ENCODE measurements around the gene REXO1. TPM values are rescaled to one million over a fixed set of nuclear protein-coding genes. Genes with fewer than 3 reads are reported as not detected.
"Not testable (repeated sequence)": the region's sequence is repeated elsewhere in the genome, so short reads cannot be mapped to it uniquely, and the experiment has no call there.

The REXO1 gene, protein sequence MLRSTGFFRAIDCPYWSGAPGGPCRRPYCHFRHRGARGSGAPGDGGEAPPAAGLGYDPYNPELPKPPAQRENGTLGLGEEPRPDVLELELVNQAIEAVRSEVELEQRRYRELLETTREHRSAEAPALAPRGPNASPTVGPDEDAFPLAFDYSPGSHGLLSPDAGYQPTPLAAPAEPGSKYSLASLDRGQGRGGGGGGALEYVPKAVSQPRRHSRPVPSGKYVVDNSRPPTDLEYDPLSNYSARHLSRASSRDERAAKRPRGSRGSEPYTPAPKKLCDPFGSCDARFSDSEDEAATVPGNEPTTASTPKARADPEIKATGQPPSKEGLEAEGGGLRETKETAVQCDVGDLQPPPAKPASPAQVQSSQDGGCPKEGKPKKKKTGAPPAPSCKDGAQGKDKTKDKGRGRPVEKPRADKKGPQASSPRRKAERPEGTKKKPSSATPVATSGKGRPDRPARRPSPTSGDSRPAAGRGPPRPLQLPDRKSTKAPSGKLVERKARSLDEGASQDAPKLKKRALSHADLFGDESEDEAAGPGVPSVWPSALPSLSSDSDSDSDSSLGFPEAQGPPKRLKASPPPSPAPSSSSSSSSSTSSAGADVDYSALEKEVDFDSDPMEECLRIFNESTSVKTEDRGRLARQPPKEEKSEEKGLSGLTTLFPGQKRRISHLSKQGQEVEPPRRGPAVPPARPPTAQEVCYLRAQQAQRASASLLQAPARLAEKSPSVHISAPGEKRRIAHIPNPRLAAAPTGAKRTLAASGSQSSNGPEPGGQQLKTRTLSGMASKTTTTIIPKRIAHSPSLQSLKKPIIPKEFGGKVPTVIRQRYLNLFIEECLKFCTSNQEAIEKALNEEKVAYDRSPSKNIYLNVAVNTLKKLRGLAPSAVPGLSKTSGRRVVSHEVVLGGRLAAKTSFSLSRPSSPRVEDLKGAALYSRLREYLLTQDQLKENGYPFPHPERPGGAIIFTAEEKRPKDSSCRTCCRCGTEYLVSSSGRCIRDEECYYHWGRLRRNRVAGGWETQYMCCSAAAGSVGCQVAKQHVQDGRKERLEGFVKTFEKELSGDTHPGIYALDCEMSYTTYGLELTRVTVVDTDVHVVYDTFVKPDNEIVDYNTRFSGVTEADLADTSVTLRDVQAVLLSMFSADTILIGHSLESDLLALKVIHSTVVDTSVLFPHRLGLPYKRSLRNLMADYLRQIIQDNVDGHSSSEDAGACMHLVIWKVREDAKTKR
- polyA plus RNA-seq (2012; ENCODE audit: low read depth, missing spikeins) = 19.7 TPM

DNA sequence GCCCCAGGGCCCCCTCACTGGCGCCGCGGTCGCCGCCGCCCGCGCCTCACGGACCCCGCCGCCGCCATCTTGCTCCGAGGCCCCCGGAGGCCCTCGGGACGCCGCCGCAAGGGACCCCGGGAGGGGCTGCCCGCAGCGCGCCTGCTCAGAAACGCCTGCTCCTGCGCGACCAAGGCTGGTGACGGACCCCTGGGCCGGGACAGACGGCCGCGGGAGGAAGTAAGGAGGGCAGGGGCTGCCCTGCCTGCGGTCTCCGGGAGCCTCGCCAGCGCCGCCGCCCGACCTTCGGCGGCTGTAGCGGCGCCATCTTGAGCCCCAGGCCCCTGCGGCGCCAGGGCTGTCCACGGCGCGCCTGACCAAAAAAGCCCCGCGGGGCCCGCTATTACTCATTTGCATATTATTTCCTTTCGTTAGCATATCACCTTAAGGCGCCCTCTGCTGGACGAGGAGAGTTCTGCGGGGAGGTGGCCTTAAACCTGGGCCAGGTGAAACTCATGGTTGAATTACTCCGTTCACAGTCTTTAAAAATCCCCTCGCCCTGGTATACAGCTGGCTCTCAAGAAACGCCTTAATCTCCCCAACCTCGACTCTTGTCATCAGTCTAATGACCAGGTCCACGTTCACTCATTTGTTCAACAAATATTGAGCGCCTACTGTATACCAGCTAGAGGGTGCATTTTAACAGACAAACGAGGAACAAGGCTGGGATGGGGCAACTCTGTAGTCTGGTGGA is at the start of gene REXO1:
TSS of gene REXO1 (minus strand) at position 85 of the 733 bp plus-strand sequence. CDS start 125 bp downstream, outside the sequence.
- TF ChIP-seq POLR2A (IDR thresholded peaks at IDR 0.05; ENCODE audit: low read depth, low read length) (peak; percentile 80), TAF1 (IDR thresholded peaks at IDR 0.05; ENCODE audit: low read depth, low read length) (peak; percentile 96), SPI1 (IDR thresholded peaks at IDR 0.05; ENCODE audit: low read depth, low read length) (no peak), POU2F2 (IDR thresholded peaks at IDR 0.05; ENCODE audit: low read depth, low read length) (peak; percentile 98; the same call in 1 of the 2 replicates), POLR2AphosphoS5 (IDR thresholded peaks at IDR 0.05; ENCODE audit: low read depth, low read length) (peak; percentile 86)
- FAIRE-seq = peak; percentile 94
- peak; percentile 93 for DNase-seq (ENCODE audit: insufficient read length, low spot score)

DNA sequence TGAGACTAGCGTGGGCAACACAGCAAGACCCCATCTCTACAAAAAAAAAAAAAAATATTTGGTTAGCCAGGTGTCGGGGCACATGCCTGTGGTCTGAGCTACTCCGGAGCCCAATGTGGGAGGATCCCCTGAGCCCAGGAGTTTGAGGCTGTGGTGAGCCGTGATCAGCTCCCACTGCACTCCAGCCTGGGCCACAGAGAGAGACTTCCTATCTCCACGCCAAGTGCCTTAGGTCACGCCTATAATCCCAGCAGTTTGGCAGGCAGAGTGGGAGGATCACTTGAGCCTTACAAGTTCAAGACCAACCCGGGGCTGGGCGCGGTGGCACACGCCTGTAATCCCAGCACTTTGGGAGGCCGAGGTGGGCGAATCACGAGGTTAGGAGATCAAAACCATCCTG is 48.2 kb upstream of the REXO1 start:
- FAIRE-seq = no peak
- DNase-seq (ENCODE audit: insufficient read length, low spot score) = no peak
- no peak for TF ChIP-seq PAX5 (IDR thresholded peaks at IDR 0.05; ENCODE audit: insufficient read depth, low read length, severe bottlenecking)
- TF ChIP-seq POLR2AphosphoS5 (IDR thresholded peaks at IDR 0.05; ENCODE audit: low read depth, low read length) = no peak
- no peak for TF ChIP-seq TAF1 (IDR thresholded peaks at IDR 0.05; ENCODE audit: low read depth, low read length)
- TF ChIP-seq POLR2A (IDR thresholded peaks at IDR 0.05; ENCODE audit: low read depth, low read length) = no peak
- TF ChIP-seq SPI1 (IDR thresholded peaks at IDR 0.05; ENCODE audit: low read depth, low read length) = no peak
- TF ChIP-seq POU2F2 (IDR thresholded peaks at IDR 0.05; ENCODE audit: low read depth, low read length) = no peak

DNA sequence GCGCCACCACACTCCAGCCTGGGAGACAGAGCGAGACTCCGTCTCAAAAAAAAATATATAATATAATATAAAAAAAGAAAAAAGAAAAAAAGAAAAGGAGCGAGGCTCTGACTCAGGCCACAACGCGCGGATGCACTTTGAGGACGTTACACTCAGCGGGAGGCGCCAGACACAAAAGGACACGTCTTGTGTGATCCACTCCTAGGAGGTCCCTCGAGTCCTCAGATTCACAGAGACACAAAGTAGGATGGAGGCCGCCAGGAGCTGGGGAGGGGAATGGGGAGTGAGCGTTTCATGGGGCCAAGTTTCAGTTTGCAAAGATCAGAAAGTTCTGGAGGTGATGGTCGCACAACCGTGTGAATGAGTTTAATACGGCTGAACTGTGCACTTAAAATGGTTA is 45.5 kb upstream of the REXO1 start:
- no peak for DNase-seq (ENCODE audit: insufficient read length, low spot score)
- TF ChIP-seq POLR2AphosphoS5 (IDR thresholded peaks at IDR 0.05; ENCODE audit: low read depth, low read length) (no peak), TAF1 (IDR thresholded peaks at IDR 0.05; ENCODE audit: low read depth, low read length) (no peak), POU2F2 (IDR thresholded peaks at IDR 0.05; ENCODE audit: low read depth, low read length) (no peak), PAX5 (IDR thresholded peaks at IDR 0.05; ENCODE audit: insufficient read depth, low read length, severe bottlenecking) (no peak), POLR2A (IDR thresholded peaks at IDR 0.05; ENCODE audit: low read depth, low read length) (no peak)
- FAIRE-seq = no peak

DNA sequence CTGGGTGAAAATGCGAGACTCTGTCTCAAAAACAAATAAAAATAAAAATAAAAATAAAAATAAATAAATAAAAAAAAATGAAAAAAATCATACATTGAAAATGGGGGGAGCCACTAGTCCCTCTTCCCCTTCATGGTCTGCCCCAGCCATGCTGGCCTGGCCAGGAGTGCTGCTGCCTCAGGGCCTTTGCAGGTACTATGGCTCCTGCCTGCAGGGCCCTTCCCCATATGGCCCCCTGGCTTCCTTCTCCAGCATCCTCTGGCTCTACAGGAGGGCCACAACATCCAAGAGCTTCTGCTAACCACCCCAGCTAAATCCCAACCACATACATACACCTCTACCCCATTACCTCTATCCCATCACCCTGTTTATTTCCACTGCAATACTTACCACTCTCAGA is 41.6 kb upstream of the REXO1 start:
- FAIRE-seq (no peak), DNase-seq (ENCODE audit: insufficient read length, low spot score) (no peak)
- TF ChIP-seq POLR2AphosphoS5 (IDR thresholded peaks at IDR 0.05; ENCODE audit: low read depth, low read length) (no peak), PAX5 (IDR thresholded peaks at IDR 0.05; ENCODE audit: insufficient read depth, low read length, severe bottlenecking) (no peak), POU2F2 (IDR thresholded peaks at IDR 0.05; ENCODE audit: low read depth, low read length) (no peak)

DNA sequence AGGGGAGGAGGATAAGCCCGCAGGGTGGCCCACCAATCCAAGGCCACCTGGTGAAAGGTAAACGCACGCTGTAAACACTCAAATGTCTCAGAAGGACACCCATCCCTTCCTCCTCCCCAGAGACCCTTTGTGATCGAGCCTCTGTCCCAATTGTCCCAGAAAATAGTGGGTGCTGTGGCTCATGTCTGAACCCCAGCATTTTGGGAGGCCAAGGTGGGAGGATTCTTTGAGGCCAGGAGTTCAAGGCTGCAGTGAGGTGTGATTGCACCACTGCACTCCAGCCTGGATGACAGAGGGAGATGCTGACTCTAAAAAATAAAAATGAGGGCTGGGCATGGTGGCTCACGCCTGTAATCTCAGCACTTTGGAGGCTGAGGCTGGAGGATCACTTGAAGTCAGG is 40.1 kb upstream of the REXO1 start:
- DNase-seq (ENCODE audit: insufficient read length, low spot score) (no peak), FAIRE-seq (no peak)
- no peak for TF ChIP-seq POLR2A (IDR thresholded peaks at IDR 0.05; ENCODE audit: low read depth, low read length)
- no peak for TF ChIP-seq SPI1 (IDR thresholded peaks at IDR 0.05; ENCODE audit: low read depth, low read length)
- TF ChIP-seq PAX5 (IDR thresholded peaks at IDR 0.05; ENCODE audit: insufficient read depth, low read length, severe bottlenecking) = no peak
- TF ChIP-seq TAF1 (IDR thresholded peaks at IDR 0.05; ENCODE audit: low read depth, low read length) = no peak
- no peak for TF ChIP-seq POLR2AphosphoS5 (IDR thresholded peaks at IDR 0.05; ENCODE audit: low read depth, low read length)

DNA sequence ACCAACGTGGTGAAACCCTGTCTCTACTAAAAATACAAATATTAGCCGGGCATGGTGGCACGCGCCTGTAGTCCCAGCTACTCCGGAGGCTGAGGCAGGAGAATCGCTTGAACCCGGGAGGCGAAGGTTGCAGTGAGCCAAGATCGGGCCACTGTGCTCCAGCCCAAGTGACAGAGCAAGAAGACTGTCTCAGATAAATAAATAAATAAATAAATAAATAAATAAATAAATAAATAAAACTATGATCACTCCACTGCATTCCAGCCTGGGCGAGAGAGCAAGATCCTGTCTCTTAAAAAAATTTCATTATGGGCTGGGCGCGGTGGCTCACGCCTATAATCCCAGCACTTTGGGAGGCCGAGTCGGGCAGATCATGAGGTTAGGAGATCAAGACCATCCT is 38.1 kb upstream of the REXO1 start:
- FAIRE-seq; DNase-seq (ENCODE audit: insufficient read length, low spot score): not testable (repeated sequence)

DNA sequence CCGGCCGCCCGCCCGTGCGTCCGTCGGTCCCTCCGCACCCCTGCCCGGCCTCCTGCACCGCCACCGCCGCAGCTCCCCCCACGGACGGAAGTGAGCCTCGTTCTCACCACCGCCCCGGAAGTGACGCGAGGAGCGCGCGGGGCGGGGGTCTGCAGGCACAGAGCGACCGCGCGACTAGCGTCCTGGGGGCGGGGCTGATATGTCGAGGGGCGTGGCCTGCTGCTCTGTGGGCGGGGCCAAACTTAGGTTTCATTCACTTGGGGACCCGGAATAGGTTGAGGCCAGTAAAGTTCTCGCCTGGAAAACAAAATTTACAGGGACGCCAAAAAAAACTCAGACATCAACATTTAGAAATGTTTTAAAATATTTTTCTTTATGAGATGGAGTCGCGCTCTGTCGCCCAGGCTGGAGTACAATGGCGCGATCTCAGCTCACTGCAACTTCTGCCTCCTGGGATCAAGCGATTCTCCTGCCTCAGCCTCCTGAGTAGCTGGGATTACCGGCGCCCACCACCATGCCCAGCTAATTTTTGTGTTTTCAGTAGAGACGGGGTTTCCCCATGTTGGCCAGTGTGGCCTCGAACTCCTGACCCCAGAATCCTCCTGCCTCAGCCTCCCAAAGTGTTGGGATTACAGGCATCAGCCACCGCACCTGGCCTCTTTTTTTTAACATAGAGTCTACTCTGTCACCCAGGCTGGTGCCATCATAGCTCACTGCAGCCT is 37.3 kb upstream of the REXO1 start, which contains the start of gene ABHD17A:
TSS of gene ABHD17A (minus strand) at position 99 of the 722 bp plus-strand sequence. CDS start 3,930 bp downstream, outside the sequence.
- DNase-seq (ENCODE audit: insufficient read length, low spot score) (peak; percentile 96), FAIRE-seq (peak; percentile 99)
- TF ChIP-seq PAX5 (IDR thresholded peaks at IDR 0.05; ENCODE audit: insufficient read depth, low read length, severe bottlenecking) = peak; percentile 6
- peak; percentile 5; the same call in 1 of the 2 replicates for TF ChIP-seq SPI1 (IDR thresholded peaks at IDR 0.05; ENCODE audit: low read depth, low read length)

DNA sequence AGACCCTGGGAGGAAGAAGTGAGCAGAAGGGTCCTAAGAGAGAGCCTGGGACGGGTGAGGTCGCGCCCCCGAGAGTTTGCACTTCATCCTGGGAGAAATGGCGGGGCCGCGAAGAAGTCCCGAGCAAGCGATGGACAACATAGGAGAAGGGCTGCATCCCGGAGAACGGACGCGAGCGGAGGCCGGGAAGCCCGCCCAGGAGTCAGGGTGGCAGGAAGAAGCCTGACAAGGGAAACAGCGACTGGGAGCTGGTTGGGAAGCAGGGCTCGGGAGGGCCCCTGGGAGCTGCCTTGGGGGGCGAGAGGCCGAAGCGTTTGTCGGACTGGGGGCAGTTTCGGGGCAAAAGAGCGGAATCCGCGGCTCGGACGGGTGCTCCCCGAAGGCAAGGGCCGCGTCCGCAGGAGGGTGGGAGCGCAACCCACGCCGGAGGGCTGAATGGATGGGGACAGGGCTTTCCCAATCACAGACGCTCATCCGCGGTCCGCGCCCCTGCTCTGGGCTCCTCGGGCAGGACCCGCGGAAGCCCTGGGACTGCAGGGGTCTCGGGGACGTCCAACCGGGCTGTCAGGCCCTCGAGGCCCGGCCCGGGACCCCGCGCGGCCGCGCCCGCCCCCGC is 36.5 kb upstream of the REXO1 start:
- no peak for DNase-seq (ENCODE audit: insufficient read length, low spot score)
- FAIRE-seq = no peak
- TF ChIP-seq SPI1 (IDR thresholded peaks at IDR 0.05; ENCODE audit: low read depth, low read length) (no peak), POLR2AphosphoS5 (IDR thresholded peaks at IDR 0.05; ENCODE audit: low read depth, low read length) (no peak), POLR2A (IDR thresholded peaks at IDR 0.05; ENCODE audit: low read depth, low read length) (no peak), TAF1 (IDR thresholded peaks at IDR 0.05; ENCODE audit: low read depth, low read length) (no peak), PAX5 (IDR thresholded peaks at IDR 0.05; ENCODE audit: insufficient read depth, low read length, severe bottlenecking) (no peak), POU2F2 (IDR thresholded peaks at IDR 0.05; ENCODE audit: low read depth, low read length) (no peak)

Data from GM12891 (cell line).